Measurements from ENCODE around the gene CCDC157. TPM values are rescaled to one million over a fixed set of nuclear protein-coding genes. Genes with fewer than 3 reads are reported as not detected.
"Not testable (repeated sequence)": the region's sequence is repeated elsewhere in the genome, so short reads cannot be mapped to it uniquely, and the experiment has no call there.

Gene CCDC157
- total RNA-seq, 1 donor from 2014 or later, result 0.77 TPM

GRCh38 chr22:30325724-30326254 lies 31.0 kb upstream of the CCDC157 start:
- no peak for DNase-seq (ENCODE audit: low spot score)

- DNase-seq (ENCODE audit: low spot score), result no peak
These were observed 30.5 kb upstream of the CCDC157 start for GRCh38 chr22:30326255-30326705.

GRCh38 chr22:30326706-30327362 lies 30.0 kb upstream of the CCDC157 start, which contains the start of gene TBC1D10A:
Gene TBC1D10A, minus strand, starts transcription at chr22:30326941. Its CDS starts 60 bp downstream, at chr22:30326881.
- peak; percentile 94 for DNase-seq (ENCODE audit: low spot score)

GRCh38 chr22:30327864-30328345 lies 28.9 kb upstream of the CCDC157 start:
- no peak for DNase-seq (ENCODE audit: low spot score)

GRCh38 chr22:30328466-30329049 lies 28.2 kb upstream of the CCDC157 start:
- no peak for DNase-seq (ENCODE audit: low spot score)

GRCh38 chr22:30332551-30332950 lies 24.3 kb upstream of the CCDC157 start:
- DNase-seq (ENCODE audit: low spot score), result no peak

- DNase-seq (ENCODE audit: low spot score), result no peak
These were observed 23.7 kb upstream of the CCDC157 start for GRCh38 chr22:30332994-30333706.

GRCh38 chr22:30333707-30334087 lies 23.1 kb upstream of the CCDC157 start:
- DNase-seq (ENCODE audit: low spot score), result no peak

GRCh38 chr22:30334646-30335045 lies 22.2 kb upstream of the CCDC157 start:
- DNase-seq (ENCODE audit: low spot score), result no peak

- no peak for DNase-seq (ENCODE audit: low spot score)
These were observed 21.6 kb upstream of the CCDC157 start for GRCh38 chr22:30335236-30335635.

- no peak for DNase-seq (ENCODE audit: low spot score)
These were observed 19.9 kb upstream of the CCDC157 start for GRCh38 chr22:30336752-30337460.

GRCh38 chr22:30337461-30337778 lies 19.4 kb upstream of the CCDC157 start:
- DNase-seq (ENCODE audit: low spot score), result no peak

- DNase-seq (ENCODE audit: low spot score), result not testable (repeated sequence)
These were observed 18.5 kb upstream of the CCDC157 start for GRCh38 chr22:30338341-30338740.

- DNase-seq (ENCODE audit: low spot score), result no peak
These were observed 18.0 kb upstream of the CCDC157 start for GRCh38 chr22:30338802-30339201.

GRCh38 chr22:30340911-30341685 lies 15.7 kb upstream of the CCDC157 start:
- DNase-seq (ENCODE audit: low spot score), result no peak

- DNase-seq (ENCODE audit: low spot score), result no peak
These were observed 12.2 kb upstream of the CCDC157 start for GRCh38 chr22:30344447-30345200.

- no peak for DNase-seq (ENCODE audit: low spot score)
These were observed 9.4 kb upstream of the CCDC157 start for GRCh38 chr22:30347255-30347892.

GRCh38 chr22:30348404-30348803 lies 8.4 kb upstream of the CCDC157 start:
- no peak for DNase-seq (ENCODE audit: low spot score)

GRCh38 chr22:30348809-30349208 lies 8.0 kb upstream of the CCDC157 start:
- no peak for DNase-seq (ENCODE audit: low spot score)
